Measurements from ENCODE around the gene RPP40.

DNA sequence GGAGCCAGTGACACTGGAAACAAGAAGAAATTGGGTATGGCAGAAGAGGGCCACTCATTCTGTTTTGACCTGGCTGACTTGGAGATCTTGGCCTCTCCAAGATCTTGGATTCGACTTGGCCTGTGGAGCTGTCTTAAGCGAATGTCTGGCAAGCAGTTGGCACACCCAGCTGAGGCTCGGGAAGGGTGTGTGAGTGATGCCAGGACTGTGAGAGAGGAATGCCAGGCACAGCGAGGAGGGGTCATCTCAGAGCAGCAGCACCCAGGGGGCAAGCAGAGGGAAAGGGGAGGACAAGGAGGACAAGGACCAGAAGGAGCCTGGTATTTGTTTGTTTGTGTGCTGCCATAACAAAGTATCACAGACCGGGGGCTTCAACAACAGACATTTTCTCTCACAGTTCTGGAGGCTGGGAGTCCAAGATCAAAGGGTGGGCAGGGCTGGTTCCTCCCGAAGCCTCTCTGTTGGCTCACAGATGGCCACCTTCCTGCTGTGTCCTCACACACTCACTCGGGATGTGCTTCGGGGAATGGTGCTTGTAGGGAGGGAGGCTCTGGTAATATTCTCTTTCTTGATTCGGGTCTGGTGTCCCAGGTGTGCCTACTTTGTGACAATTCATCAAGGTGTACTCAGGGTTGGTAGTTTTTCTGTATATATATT lies 33.0 kb downstream of the RPP40 start:
- TF ChIP-seq, protein P1, sequence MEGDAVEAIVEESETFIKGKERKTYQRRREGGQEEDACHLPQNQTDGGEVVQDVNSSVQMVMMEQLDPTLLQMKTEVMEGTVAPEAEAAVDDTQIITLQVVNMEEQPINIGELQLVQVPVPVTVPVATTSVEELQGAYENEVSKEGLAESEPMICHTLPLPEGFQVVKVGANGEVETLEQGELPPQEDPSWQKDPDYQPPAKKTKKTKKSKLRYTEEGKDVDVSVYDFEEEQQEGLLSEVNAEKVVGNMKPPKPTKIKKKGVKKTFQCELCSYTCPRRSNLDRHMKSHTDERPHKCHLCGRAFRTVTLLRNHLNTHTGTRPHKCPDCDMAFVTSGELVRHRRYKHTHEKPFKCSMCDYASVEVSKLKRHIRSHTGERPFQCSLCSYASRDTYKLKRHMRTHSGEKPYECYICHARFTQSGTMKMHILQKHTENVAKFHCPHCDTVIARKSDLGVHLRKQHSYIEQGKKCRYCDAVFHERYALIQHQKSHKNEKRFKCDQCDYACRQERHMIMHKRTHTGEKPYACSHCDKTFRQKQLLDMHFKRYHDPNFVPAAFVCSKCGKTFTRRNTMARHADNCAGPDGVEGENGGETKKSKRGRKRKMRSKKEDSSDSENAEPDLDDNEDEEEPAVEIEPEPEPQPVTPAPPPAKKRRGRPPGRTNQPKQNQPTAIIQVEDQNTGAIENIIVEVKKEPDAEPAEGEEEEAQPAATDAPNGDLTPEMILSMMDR (conservative IDR thresholded peaks at IDR 0.05; ENCODE audit: low read depth, low read length): no peak
- no peak for TF ChIP-seq EZH2 (IDR thresholded peaks at IDR 0.05; ENCODE audit: low read length, unreplicated experiment)

Measured in PC-3 (cell line).